HTR-8/SVneo (cell line): Measurements from ENCODE around the gene KHSRP.
A peak's percentile ranks its signal among the peaks of the same experiment; 100 is the strongest.

ENCODE experiments used
- DNase-seq: peaks from one replicate; pipeline ENCODE4 v3.0.0; 2011; ENCODE audit warnings: low spot score, mixed read lengths; ENCODE audit not compliant: insufficient read length
- FAIRE-seq: peaks from 2 replicates; lab custom pipeline; 2011; peaks lifted over from hg19 to GRCh38; lab: Jason Lieb, UNC

Gene KHSRP

GRCh38 chr19:6424195-6424938, at the start of gene KHSRP:
Gene KHSRP, minus strand, starts transcription at chr19:6424811. Its CDS starts 110 bp downstream, at chr19:6424701.
- peak; percentile 67 for FAIRE-seq
- DNase-seq, result peak; percentile 99

- DNase-seq (no peak), FAIRE-seq (no peak)
Observed at GRCh38 chr19:6473647-6474046, 49.0 kb upstream of the KHSRP start.

GRCh38 chr19:6472713-6473112, 48.1 kb upstream of the KHSRP start:
- no peak for DNase-seq
- no peak for FAIRE-seq

GRCh38 chr19:6471076-6471475, 46.5 kb upstream of the KHSRP start:
- no peak for FAIRE-seq
- DNase-seq, result no peak

- DNase-seq, result no peak
- no peak for FAIRE-seq
Observed at GRCh38 chr19:6470173-6470572, 45.6 kb upstream of the KHSRP start.

GRCh38 chr19:6467384-6467783, 42.8 kb upstream of the KHSRP start:
- DNase-seq, result no peak
- FAIRE-seq, result no peak

GRCh38 chr19:6466526-6467248, 42.1 kb upstream of the KHSRP start:
- DNase-seq (no peak), FAIRE-seq (no peak)

GRCh38 chr19:6465663-6466062, 41.1 kb upstream of the KHSRP start:
- no peak for DNase-seq
- no peak for FAIRE-seq

- DNase-seq (no peak), FAIRE-seq (no peak)
Observed at GRCh38 chr19:6465006-6465405, 40.4 kb upstream of the KHSRP start.

GRCh38 chr19:6464070-6464873, 39.7 kb upstream of the KHSRP start, which contains the start of gene CRB3:
Gene CRB3, plus strand, starts transcription at chr19:6464271. Its CDS starts 431 bp downstream, at chr19:6464702.
- no peak for DNase-seq
- no peak for FAIRE-seq

GRCh38 chr19:6460099-6460884, 35.7 kb upstream of the KHSRP start:
- DNase-seq (peak; percentile 98), FAIRE-seq (peak; percentile 42)

- DNase-seq (peak; percentile 78), FAIRE-seq (peak; percentile 94)
Observed at GRCh38 chr19:6459262-6460098, 34.9 kb upstream of the KHSRP start, which contains the start of gene SLC25A23. Gene SLC25A23, minus strand, starts transcription at chr19:6459792. Its CDS starts 164 bp downstream, at chr19:6459628.

- peak; percentile 52 for FAIRE-seq
- DNase-seq, result no peak
Observed at GRCh38 chr19:6458695-6459261, 34.2 kb upstream of the KHSRP start.

- DNase-seq (no peak), FAIRE-seq (peak; percentile 16)
Observed at GRCh38 chr19:6457958-6458694, 33.5 kb upstream of the KHSRP start.

- DNase-seq (no peak), FAIRE-seq (no peak)
Observed at GRCh38 chr19:6455924-6456323, 31.3 kb upstream of the KHSRP start.

GRCh38 chr19:6453951-6454565, 29.4 kb upstream of the KHSRP start:
- FAIRE-seq, result no peak
- DNase-seq, result no peak

GRCh38 chr19:6452899-6453298, 28.3 kb upstream of the KHSRP start:
- FAIRE-seq (no peak), DNase-seq (no peak)

- DNase-seq (no peak), FAIRE-seq (no peak)
Observed at GRCh38 chr19:6452223-6452614, 27.6 kb upstream of the KHSRP start.
